ENCODE results near the gene PARP16. TPM values are rescaled to one million over a fixed set of nuclear protein-coding genes. Genes with fewer than 3 reads are reported as not detected.

The PARP16 gene
- total RNA-seq, 1 donor from 2014 or later, result 12.8 TPM

GRCh38 chr15:65268411-65268810, 18.3 kb downstream of the PARP16 start:
- no peaks in the 10 kb centered on the region for H3K9me3 ChIP-seq
- H3K4me3 ChIP-seq, result no peak overlapping the region
- no peak for DNase-seq (ENCODE audit: extremely low spot score in 2 of 2)
- no peaks in the 10 kb centered on the region for H3K4me1 ChIP-seq
- no peak for TF ChIP-seq CTCF (IDR thresholded peaks at IDR 0.05)
- H3K27ac ChIP-seq, result no peak overlapping the region
- peaks cover 0 to 6% of the 10 kb centered on the region in 2 donors for H3K36me3 ChIP-seq
- intact Hi-C loops (cut with DNase I), result no loop called here
- H3K27me3 ChIP-seq, result no peaks in the 10 kb centered on the region

GRCh38 chr15:65266469-65266868, 20.2 kb downstream of the PARP16 start:
- H3K4me1 ChIP-seq, result no peaks in the 10 kb centered on the region
- H3K9me3 ChIP-seq, result no peaks in the 10 kb centered on the region
- intact Hi-C loops (cut with DNase I), result no loop called here
- H3K4me3 ChIP-seq, result no peak overlapping the region
- H3K27ac ChIP-seq, result no peak overlapping the region
- H3K27me3 ChIP-seq, result no peaks in the 10 kb centered on the region
- peaks cover 0 to 15% of the 10 kb centered on the region in 2 donors for H3K36me3 ChIP-seq
- TF ChIP-seq CTCF (IDR thresholded peaks at IDR 0.05) (no peak), POLR2AphosphoS5 (IDR thresholded peaks at IDR 0.05; ENCODE audit: insufficient read depth in 1 of 2, low read depth in 1 of 2) (no peak), POLR2A (IDR thresholded peaks at IDR 0.05) (no peak)
- no peak for DNase-seq (ENCODE audit: extremely low spot score in 2 of 2)

GRCh38 chr15:65264863-65265430, 21.7 kb downstream of the PARP16 start:
- no peak for DNase-seq (ENCODE audit: extremely low spot score in 2 of 2)
- H3K9me3 ChIP-seq, result no peaks in the 10 kb centered on the region
- intact Hi-C loops (cut with DNase I), result no loop called here
- H3K27ac ChIP-seq, result no peak overlapping the region
- H3K4me1 ChIP-seq, result peaks cover 7% of the 10 kb centered on the region
- peaks cover 0 to 18% of the 10 kb centered on the region in 2 donors for H3K36me3 ChIP-seq
- TF ChIP-seq POLR2A (IDR thresholded peaks at IDR 0.05), result no peak
- no peak for TF ChIP-seq POLR2AphosphoS5 (IDR thresholded peaks at IDR 0.05; ENCODE audit: insufficient read depth in 1 of 2, low read depth in 1 of 2)
- no peak for TF ChIP-seq CTCF (IDR thresholded peaks at IDR 0.05)
- H3K27me3 ChIP-seq, result no peaks in the 10 kb centered on the region
- H3K4me3 ChIP-seq, result no peak overlapping the region

GRCh38 chr15:65263313-65263712, 23.4 kb downstream of the PARP16 start:
- H3K4me3 ChIP-seq, result no peak overlapping the region
- intact Hi-C loops (cut with DNase I), result no loop called here
- peaks cover 0 to 18% of the 10 kb centered on the region in 2 donors for H3K36me3 ChIP-seq
- DNase-seq (ENCODE audit: extremely low spot score in 2 of 2), result no peak
- H3K27ac ChIP-seq, result no peak overlapping the region
- H3K9me3 ChIP-seq, result no peaks in the 10 kb centered on the region
- no peaks in the 10 kb centered on the region for H3K27me3 ChIP-seq
- TF ChIP-seq CTCF (IDR thresholded peaks at IDR 0.05), result no peak
- peaks cover 22% of the 10 kb centered on the region for H3K4me1 ChIP-seq

GRCh38 chr15:65260968-65261367, 25.7 kb downstream of the PARP16 start:
- DNase-seq (ENCODE audit: extremely low spot score in 2 of 2), result no peak
- H3K9me3 ChIP-seq, result no peaks in the 10 kb centered on the region
- intact Hi-C loops (cut with DNase I), result no loop called here
- H3K4me3 ChIP-seq, result no peak overlapping the region
- peaks cover 0 to 18% of the 10 kb centered on the region in 2 donors for H3K36me3 ChIP-seq
- no peak for TF ChIP-seq POLR2AphosphoS5 (IDR thresholded peaks at IDR 0.05; ENCODE audit: insufficient read depth in 1 of 2, low read depth in 1 of 2)
- no peak for TF ChIP-seq POLR2A (IDR thresholded peaks at IDR 0.05)
- TF ChIP-seq CTCF (IDR thresholded peaks at IDR 0.05), result no peak
- peak overlapping the region; percentile 87 for H3K27ac ChIP-seq
- H3K27me3 ChIP-seq, result no peaks in the 10 kb centered on the region
- peaks cover 40% of the 10 kb centered on the region for H3K4me1 ChIP-seq

Data from vagina (tissue), 2 donors.